Activated CD4-positive, alpha-beta T cell treated with anti-CD3 and anti-CD28 coated beads for 48 hours (primary cell): ENCODE data around the gene WDR72.
"Not testable (repeated sequence)": the region's sequence is repeated elsewhere in the genome, so short reads cannot be mapped to it uniquely, and the experiment has no call there.

Experiments
- DNase-seq: peaks from one replicate; pipeline ENCODE4 v3.0.0-alpha.2; 2020

WDR72 gene

GRCh38 chr15:53588773-53589172 is 170.7 kb downstream of the WDR72 start:
- DNase-seq: no peak

GRCh38 chr15:53586799-53587198 is 172.7 kb downstream of the WDR72 start:
- peak; percentile 47 for DNase-seq

- DNase-seq: no peak
Observed at GRCh38 chr15:53581513-53581912, 177.9 kb downstream of the WDR72 start.

- no peak for DNase-seq
Observed at GRCh38 chr15:53580366-53580765, 179.1 kb downstream of the WDR72 start.

- no peak for DNase-seq
Observed at GRCh38 chr15:53576841-53577240, 182.6 kb downstream of the WDR72 start.

GRCh38 chr15:53573091-53573490 is 186.4 kb downstream of the WDR72 start:
- no peak for DNase-seq

- no peak for DNase-seq
Observed at GRCh38 chr15:53569751-53570480, 189.5 kb downstream of the WDR72 start.

- no peak for DNase-seq
Observed at GRCh38 chr15:53566912-53567311, 192.6 kb downstream of the WDR72 start.

- no peak for DNase-seq
Observed at GRCh38 chr15:53565721-53566120, 193.7 kb downstream of the WDR72 start.

GRCh38 chr15:53564647-53565046 is 194.8 kb downstream of the WDR72 start:
- no peak for DNase-seq

- DNase-seq: no peak
Observed at GRCh38 chr15:53563627-53564026, 195.8 kb downstream of the WDR72 start.

GRCh38 chr15:53559364-53560277 is 199.8 kb downstream of the WDR72 start:
- no peak for DNase-seq

GRCh38 chr15:53558384-53558783 is 201.1 kb downstream of the WDR72 start:
- no peak for DNase-seq

GRCh38 chr15:53555226-53555625 is 204.2 kb downstream of the WDR72 start:
- no peak for DNase-seq

GRCh38 chr15:53549697-53550305 is 209.7 kb downstream of the WDR72 start:
- DNase-seq: no peak

GRCh38 chr15:53548236-53548635 is 211.2 kb downstream of the WDR72 start:
- DNase-seq: no peak

- DNase-seq: not testable (repeated sequence)
Observed at GRCh38 chr15:53540626-53541300, 218.7 kb downstream of the WDR72 start.

GRCh38 chr15:53539878-53540277 is 219.6 kb downstream of the WDR72 start:
- DNase-seq: no peak

- no peak for DNase-seq
Observed at GRCh38 chr15:53536479-53537120, 222.9 kb downstream of the WDR72 start.

GRCh38 chr15:53535886-53536285 is 223.6 kb downstream of the WDR72 start:
- DNase-seq: no peak

- DNase-seq: no peak
Observed at GRCh38 chr15:53534105-53534839, 225.2 kb downstream of the WDR72 start.

GRCh38 chr15:53530761-53531160 is 228.7 kb downstream of the WDR72 start:
- DNase-seq: no peak
